ENCODE measurements around the gene COL9A1.
A peak's percentile ranks its signal among the peaks of the same experiment; 100 is the strongest.
"Not testable (repeated sequence)": the region's sequence is repeated elsewhere in the genome, so short reads cannot be mapped to it uniquely, and the experiment has no call there.

COL9A1 gene

DNA sequence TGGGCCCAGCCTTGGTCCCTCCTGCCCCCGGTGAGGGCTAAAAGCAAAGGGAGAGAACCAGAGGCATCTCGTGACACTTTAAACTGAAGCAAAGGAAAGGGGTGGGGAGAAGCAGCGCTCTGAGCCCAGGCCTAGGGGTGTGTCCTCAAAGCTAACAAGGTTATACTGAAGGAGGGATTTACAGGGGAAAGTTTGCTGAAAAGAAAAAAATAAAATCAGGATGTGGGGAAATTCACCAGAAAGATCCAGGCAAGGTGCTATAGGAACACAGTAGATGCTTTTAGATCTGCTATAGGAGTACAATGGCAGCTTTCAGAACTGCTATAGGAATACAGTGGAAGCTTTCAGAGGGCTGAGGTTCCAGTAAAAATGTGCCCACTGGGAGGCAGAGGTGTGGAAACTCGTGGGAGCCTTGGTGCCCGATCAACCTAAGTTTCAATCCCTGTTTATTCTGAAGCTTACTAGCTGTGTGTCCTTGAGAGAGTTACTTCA is at the start of gene COL9A1:
Gene COL9A1, minus strand, starts transcription at position 51 of the 492 bp plus-strand sequence. CDS start 160 bp downstream, outside the sequence.
- no peak for DNase-seq

DNA sequence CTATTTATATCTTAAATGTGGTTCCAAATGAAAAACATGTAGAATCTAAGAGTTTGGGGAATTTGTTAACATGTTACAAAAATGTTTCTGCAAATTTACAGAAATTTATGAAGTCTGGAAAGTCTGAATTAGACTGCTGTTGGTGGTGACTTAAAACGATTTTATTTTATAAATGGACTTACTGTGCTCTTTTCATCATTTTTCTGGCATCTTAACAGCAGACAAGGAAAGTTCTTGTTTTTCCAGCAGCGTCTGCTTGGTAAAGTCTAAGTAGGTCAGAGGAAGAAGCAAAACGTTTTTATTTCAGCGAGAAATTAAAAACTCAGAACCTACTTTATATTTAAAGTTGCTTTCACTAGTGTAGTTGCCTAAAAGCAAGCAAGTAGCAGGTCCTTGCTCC is 48.6 kb upstream of the COL9A1 start:
- no peak for DNase-seq

DNA sequence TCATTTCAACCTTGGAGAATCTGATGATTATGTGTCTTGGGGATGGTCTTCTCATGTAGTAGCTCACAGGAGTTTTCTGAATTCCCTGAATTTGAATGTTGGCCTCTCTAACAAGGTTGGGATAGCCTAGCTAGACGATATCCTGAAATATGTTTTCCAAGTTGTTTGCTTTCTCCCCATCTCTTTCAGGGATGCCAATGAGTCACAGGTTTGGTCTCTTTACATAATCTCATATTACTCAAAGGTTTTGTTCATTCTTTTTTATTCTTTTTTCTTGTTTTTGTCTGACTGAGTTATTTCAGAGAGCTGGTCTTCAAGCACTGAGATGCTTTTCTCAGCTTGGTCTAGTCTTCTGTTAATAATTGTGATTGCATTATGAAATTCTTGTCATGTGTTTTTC is 42.7 kb upstream of the COL9A1 start:
- no peak for DNase-seq

DNA sequence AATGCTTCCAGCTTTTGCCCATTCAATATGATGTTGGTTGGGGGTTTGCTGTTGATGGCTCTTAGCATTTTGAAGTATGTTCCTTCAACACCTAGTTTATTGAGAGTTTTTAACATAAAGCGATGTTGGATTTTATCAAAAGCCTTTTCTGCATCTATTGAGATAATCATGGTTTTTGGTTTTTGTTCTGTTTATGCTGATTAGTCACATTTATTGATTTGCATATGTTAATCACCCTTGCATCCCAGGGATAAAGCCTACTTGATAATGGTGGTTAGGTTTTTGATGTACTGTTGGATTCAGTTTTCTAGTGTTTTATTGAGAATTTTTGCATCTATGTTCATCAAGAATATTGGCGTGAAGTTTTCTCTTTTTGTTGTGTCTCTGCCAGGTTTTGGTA is 40.4 kb upstream of the COL9A1 start:
- DNase-seq: no peak

DNA sequence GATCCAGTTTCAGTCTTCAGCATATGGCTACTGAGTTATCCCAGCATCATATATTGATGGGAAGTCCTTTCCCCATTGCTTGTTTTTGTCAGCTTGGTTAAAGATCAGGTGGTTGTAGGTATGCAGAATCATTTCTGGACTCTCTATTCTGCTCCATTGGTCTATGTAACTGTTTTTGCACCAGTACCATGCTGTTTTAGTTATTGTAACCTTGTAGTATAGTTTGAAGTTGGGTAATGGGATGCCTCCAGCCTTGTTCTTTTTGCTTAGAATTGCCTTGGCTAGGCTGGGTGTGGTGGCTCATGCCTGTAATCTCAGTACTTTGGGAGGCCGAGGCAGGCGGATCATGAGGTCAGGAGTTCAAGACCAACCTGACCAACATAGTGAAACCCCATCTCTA is 36.9 kb upstream of the COL9A1 start:
- DNase-seq: not testable (repeated sequence)

GRCh38 chr6:70338775-70339174 is 35.9 kb upstream of the COL9A1 start:
- no peak for DNase-seq

- DNase-seq: no peak
Measured at GRCh38 chr6:70337743-70338105, 34.8 kb upstream of the COL9A1 start.

- DNase-seq: no peak
Measured at GRCh38 chr6:70336996-70337742, 34.3 kb upstream of the COL9A1 start.

GRCh38 chr6:70327036-70327435 is 24.2 kb upstream of the COL9A1 start:
- no peak for DNase-seq

GRCh38 chr6:70325009-70325408 is 22.1 kb upstream of the COL9A1 start:
- DNase-seq: no peak

GRCh38 chr6:70317799-70318198 is 14.9 kb upstream of the COL9A1 start:
- DNase-seq: not testable (repeated sequence)

GRCh38 chr6:70315079-70315751 is 12.3 kb upstream of the COL9A1 start:
- DNase-seq: no peak

GRCh38 chr6:70314296-70314695 is 11.4 kb upstream of the COL9A1 start:
- DNase-seq: no peak

DNA sequence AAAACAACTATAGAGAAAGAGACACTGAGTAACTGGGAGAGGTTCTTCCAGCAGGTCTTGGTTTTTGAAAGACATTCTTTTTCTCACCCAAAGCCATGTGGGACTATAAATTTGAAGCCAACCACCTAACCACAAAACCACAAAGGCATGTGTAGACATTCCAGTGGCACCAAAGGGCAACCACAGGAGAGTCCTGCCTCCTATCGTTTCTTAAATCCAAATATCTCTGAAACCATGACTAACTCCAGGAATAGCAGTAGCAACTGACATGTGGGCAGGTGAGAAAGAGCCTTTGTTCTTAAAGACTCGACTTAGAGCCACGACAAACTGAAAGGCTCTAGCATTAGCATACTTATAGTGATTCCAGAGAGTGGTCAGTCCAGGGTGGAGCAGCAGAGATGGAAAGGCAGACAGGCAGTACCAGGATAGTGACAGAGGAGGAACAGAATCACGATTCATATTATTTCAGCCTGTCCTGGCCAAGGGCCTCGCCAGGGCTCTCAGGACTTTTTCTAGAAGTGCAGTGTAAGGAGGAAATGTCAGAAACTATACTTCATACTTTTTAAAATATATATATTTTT is 9.4 kb upstream of the COL9A1 start:
- no peak for DNase-seq

DNA sequence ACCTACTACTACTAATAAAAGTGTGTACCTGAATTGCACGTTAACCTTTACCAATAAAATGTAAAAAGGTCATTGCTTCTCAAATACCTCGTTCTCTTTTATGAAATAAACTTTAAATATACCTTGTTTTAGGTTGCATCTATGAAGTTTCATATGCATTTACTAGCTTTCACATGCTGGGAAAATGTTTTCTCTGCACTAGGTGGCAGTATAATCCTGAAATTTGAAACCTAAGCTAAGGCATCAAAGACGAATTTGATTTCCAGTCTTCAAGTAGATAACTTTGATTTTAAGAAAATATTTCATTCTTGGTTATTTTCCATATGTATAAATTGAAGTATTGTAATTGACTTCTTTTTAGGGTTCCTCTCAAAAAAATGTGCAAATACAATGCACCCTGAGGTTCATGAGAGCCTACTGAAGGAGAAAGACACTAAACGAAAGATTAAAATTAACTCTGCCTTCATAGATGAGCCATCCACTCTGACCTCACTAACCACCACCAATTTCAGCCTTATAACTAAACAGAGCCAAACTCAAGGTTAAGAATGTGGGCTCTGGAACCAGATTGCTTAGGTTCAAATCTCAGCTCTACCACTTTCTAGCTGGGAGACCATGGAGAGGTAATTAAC is 7.3 kb upstream of the COL9A1 start:
- peak; percentile 23 for DNase-seq

GRCh38 chr6:70309243-70309642 is 6.4 kb upstream of the COL9A1 start:
- no peak for DNase-seq

DNA sequence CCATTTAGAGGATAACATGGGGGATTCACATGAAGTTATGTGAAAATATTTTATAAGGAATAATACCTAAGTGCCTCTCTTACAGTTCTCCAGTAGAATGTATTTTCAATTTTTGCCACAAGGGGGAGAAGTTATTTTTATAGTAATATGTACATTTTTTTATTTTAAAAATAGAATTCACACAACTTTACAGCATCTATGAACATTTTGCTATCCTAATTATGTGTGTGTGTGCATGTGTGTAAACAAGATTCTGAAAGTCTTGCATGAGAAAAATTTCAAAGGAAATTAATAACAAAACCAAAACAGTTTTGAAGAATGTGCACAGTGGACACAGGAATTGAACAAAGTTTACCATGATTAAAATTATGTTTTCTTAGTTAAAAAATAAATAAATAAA is 5.3 kb upstream of the COL9A1 start:
- not testable (repeated sequence) for DNase-seq

DNA sequence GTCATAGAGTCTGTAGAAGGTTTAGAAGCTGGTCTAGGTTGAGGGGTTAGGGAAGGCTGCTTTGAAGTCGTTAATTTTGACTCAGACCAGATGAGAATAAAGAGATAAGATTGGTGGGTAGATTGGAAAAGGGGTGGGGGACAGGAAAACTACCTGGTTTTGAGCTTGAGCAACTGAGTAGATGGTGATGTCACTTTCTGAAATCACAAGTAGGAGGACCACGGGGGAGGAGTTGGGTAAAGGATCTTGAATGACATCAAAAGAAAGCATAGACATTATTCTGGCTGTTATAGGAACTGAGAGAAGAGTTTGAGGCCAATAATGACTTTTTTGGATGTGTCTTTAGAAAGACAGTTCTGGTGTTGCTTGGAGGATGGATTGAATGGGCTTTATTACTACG is 4.1 kb upstream of the COL9A1 start:
- DNase-seq: no peak

DNA sequence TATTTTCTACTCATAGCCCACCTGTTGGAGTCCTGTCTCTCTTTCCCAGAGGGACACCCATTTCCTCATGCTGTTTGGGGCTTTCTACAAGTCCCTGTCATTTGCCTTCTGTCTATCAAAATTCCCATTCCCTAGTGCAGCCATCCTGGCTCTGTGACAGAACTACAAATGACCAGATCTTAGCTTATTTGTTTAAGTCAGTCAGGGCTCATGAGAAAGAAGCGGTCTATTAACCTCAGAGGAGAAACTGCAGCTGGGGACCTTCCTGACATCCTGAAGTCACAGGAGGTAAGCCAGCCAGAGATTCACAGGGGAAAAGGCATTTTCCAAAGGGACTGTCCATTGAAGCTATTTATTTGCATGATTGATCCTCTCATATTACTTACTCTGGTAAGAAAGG is 1.7 kb upstream of the COL9A1 start:
- DNase-seq: no peak

DNA sequence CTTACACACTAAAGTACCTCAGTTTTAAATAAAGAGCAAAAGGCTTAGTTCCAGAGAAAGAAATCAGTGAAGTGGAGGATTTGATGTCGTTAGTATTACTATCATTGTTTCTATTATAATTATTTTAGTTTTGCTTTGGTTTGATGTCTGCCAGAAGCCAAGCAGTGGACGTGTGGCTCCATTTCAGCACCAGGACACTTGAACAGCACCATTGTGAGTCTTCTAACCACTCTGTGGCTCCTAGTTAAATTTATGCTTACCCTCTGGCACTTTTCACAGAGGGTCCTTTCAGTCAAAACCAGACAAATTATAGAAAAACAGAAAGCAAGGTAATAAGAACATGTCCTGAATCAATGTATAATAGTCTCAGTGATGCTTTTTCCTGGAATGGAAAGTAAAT is 3.4 kb downstream of the COL9A1 start:
- DNase-seq: no peak

DNA sequence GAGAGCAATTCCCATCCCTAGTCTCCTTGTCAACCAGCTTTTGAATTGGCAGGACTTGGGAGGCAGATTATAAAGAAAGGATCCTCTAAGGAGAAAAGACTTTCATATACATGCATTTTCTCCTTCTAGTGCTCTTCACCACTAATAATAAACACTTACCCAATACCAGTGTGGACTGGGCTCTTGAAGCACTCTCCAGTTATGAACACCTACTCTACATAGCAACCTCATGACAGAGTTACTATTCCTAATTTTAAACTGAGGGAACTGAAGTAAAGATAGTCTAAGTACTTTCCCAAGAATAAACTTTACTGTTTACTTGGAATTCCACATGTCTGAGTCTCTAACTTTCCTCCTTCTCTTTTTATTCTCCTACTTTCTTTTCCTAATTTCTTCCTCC is 4.8 kb downstream of the COL9A1 start:
- no peak for DNase-seq

- DNase-seq: no peak
Measured at GRCh38 chr6:70292193-70292592, 10.7 kb downstream of the COL9A1 start.

- no peak for DNase-seq
Measured at GRCh38 chr6:70289299-70289698, 13.6 kb downstream of the COL9A1 start.

DNA sequence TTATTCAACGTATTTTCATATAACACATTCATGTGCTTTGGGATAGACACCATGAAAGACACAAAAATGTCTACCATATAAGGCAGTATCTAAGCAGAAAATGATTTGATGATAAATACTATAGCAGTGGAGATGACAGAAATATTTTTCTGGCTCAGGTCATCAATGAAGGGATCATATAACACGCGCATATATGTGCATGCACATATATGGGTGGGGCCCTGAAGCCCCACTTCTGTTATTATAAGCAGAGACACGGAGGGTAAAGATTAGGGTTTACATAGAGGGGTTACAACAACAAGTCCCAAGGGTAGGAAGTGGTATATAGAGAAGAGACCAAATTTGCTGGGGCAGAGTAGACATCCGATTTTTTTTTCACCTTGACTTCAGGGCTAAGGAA is 16.0 kb downstream of the COL9A1 start:
- no peak for DNase-seq
